Activated T-cell treated with anti-CD3 and anti-CD28 coated beads, Interleukin-2, amount 50 U/mL, for 72 hours (primary cell): ENCODE data around the gene F5. TPM values are rescaled to one million over a fixed set of nuclear protein-coding genes. Genes with fewer than 3 reads are reported as not detected.
A peak's percentile ranks its signal among the peaks of the same experiment; 100 is the strongest.

Source experiments
- ATAC-seq, 2 donors: fragments of 150-1000 bp; cut with Tn5 transposase; replicated peaks in 1 of 2; 2 replicates each; pipeline ENCODE4 v1.10.0; 2021; ENCODE audit warnings: moderate library complexity in 2 of 2, mild to moderate bottlenecking in 1 of 2
- DNase-seq, 2 donors: peaks; one replicate each; pipeline ENCODE4 v3.0.0; 2021 to 2022; ENCODE audit warnings: mixed read lengths in 1 of 2
- H3K27ac Mint-ChIP-seq: one replicate; pipeline ENCODE4 v1.8.0; 2022; ENCODE audit warnings: mild to moderate bottlenecking, moderate library complexity, mixed read lengths
- H3K27me3 Mint-ChIP-seq: one replicate; pipeline ENCODE4 v1.8.0; 2022; ENCODE audit warnings: low read depth, mixed read lengths
- H3K36me3 Mint-ChIP-seq, 2 donors: one replicate each; pipeline ENCODE4 v1.8.0; 2022; ENCODE audit warnings: mixed read lengths in 2 of 2, mild to moderate bottlenecking in 1 of 2; ENCODE audit not compliant: insufficient read depth in 2 of 2
- H3K4me1 Mint-ChIP-seq: one replicate; pipeline ENCODE4 v1.8.0; 2022; ENCODE audit warnings: low read depth, mixed read lengths
- H3K4me3 Mint-ChIP-seq, 2 donors: one replicate each; pipeline ENCODE4 v1.8.0; 2022; ENCODE audit warnings: mild to moderate bottlenecking in 2 of 2, mixed read lengths in 2 of 2, moderate library complexity in 2 of 2
- H3K9me3 Mint-ChIP-seq, 2 donors: one replicate each; pipeline ENCODE4 v1.8.0; 2022; ENCODE audit warnings: mixed read lengths in 2 of 2
- total RNA-seq, 2 donors: library from RNA; stranded (reverse); gene quantifications; one replicate each; pipeline ENCODE4 v1.2.3, GENCODE V29; 2022

Gene F5
- total RNA-seq, 2 donors from 2014 or later = 37.4 to 81.5 TPM

- Mint-ChIP-seq H3K4me1 (peaks cover 74% of the 10 kb centered on the region), H3K27ac (peak overlapping the region; percentile 85), H3K9me3 (no peaks in the 10 kb centered on the region)
Measured at GRCh38 chr1:169487133-169487532, 99.1 kb downstream of the F5 start.

GRCh38 chr1:169486281-169487051 lies 99.8 kb downstream of the F5 start:
- peaks cover 69% of the 10 kb centered on the region for H3K4me1 Mint-ChIP-seq
- ATAC-seq (no peak), DNase-seq (no peak)

More at GRCh38 chr1:169487133-169487532, 99.1 kb downstream of the F5 start:
- Mint-ChIP-seq H3K27me3 (peaks cover 7% of the 10 kb centered on the region), H3K4me3 (peak overlapping the region; percentile 89 to 93), H3K36me3 (peaks cover 0 to 4% of the 10 kb centered on the region in 2 donors)
- no peak for ATAC-seq
- DNase-seq = no peak

GRCh38 chr1:169485431-169486280 lies 100.6 kb downstream of the F5 start, which contains the start of gene SLC19A2:
TSS of gene SLC19A2 (minus strand) at chr1:169485944. CDS start at chr1:169485766, 178 bp downstream.
- DNase-seq = peak; percentile 96 to 97

More at GRCh38 chr1:169486281-169487051, 99.8 kb downstream of the F5 start:
- H3K27me3 Mint-ChIP-seq = peaks cover 7% of the 10 kb centered on the region
- H3K4me3 Mint-ChIP-seq = peak overlapping the region; percentile 89 to 93
- H3K27ac Mint-ChIP-seq = peak overlapping the region; percentile 85
- H3K36me3 Mint-ChIP-seq = peaks cover 0 to 4% of the 10 kb centered on the region in 2 donors
- no peaks in the 10 kb centered on the region for H3K9me3 Mint-ChIP-seq

GRCh38 chr1:169484683-169485430 lies 101.4 kb downstream of the F5 start:
- ATAC-seq (peak; percentile 12 to 20), DNase-seq (peak in 1 of 2 donors; percentile 27)

More at GRCh38 chr1:169485431-169486280, 100.6 kb downstream of the F5 start, which contains the start of gene SLC19A2:
- H3K4me1 Mint-ChIP-seq = peaks cover 76% of the 10 kb centered on the region
- no peaks in the 10 kb centered on the region for H3K9me3 Mint-ChIP-seq
- H3K4me3 Mint-ChIP-seq = peak within 1 kb of the TSS; percentile 89 to 93
- H3K27me3 Mint-ChIP-seq = peaks cover 7% of the 10 kb centered on the region
- peak; percentile 97 to 98 for ATAC-seq
- H3K27ac Mint-ChIP-seq = peak within 1 kb of the TSS; percentile 85
- peaks cover 0 to 4% of the 10 kb centered on the region in 2 donors for H3K36me3 Mint-ChIP-seq

GRCh38 chr1:169484101-169484500 lies 102.2 kb downstream of the F5 start:
- ATAC-seq (no peak), DNase-seq (no peak)
- H3K4me1 Mint-ChIP-seq = peaks cover 74% of the 10 kb centered on the region
- H3K27me3 Mint-ChIP-seq = peaks cover 7% of the 10 kb centered on the region
- H3K4me3 Mint-ChIP-seq = peak overlapping the region; percentile 89 to 93
- no peaks in the 10 kb centered on the region for H3K9me3 Mint-ChIP-seq
- peak overlapping the region; percentile 1 for H3K27ac Mint-ChIP-seq
- peaks cover 0 to 4% of the 10 kb centered on the region in 2 donors for H3K36me3 Mint-ChIP-seq

More at GRCh38 chr1:169484683-169485430, 101.4 kb downstream of the F5 start:
- peaks cover 7% of the 10 kb centered on the region for H3K27me3 Mint-ChIP-seq
- H3K4me1 Mint-ChIP-seq = peaks cover 80% of the 10 kb centered on the region
- H3K27ac Mint-ChIP-seq = peak overlapping the region; percentile 43
- H3K9me3 Mint-ChIP-seq = no peaks in the 10 kb centered on the region
- H3K4me3 Mint-ChIP-seq = peak overlapping the region; percentile 89 to 93
- peaks cover 0 to 4% of the 10 kb centered on the region in 2 donors for H3K36me3 Mint-ChIP-seq

GRCh38 chr1:169483500-169483966 lies 102.7 kb downstream of the F5 start:
- DNase-seq = no peak
- ATAC-seq = no peak
- peaks cover 7% of the 10 kb centered on the region for H3K27me3 Mint-ChIP-seq
- H3K36me3 Mint-ChIP-seq = peaks cover 0 to 4% of the 10 kb centered on the region in 2 donors
- peaks cover 68% of the 10 kb centered on the region for H3K4me1 Mint-ChIP-seq
- peak overlapping the region; percentile 89 to 93 for H3K4me3 Mint-ChIP-seq
- no peaks in the 10 kb centered on the region for H3K9me3 Mint-ChIP-seq
- no peak overlapping the region for H3K27ac Mint-ChIP-seq

GRCh38 chr1:169479363-169480066 lies 106.8 kb downstream of the F5 start:
- no peak for ATAC-seq
- Mint-ChIP-seq H3K9me3 (no peaks in the 10 kb centered on the region), H3K36me3 (no peaks in the 10 kb centered on the region), H3K27ac (no peak overlapping the region), H3K27me3 (no peaks in the 10 kb centered on the region), H3K4me3 (no peak overlapping the region), H3K4me1 (peaks cover 42% of the 10 kb centered on the region)
- no peak for DNase-seq

GRCh38 chr1:169478094-169478672 lies 108.1 kb downstream of the F5 start:
- Mint-ChIP-seq H3K9me3 (no peaks in the 10 kb centered on the region), H3K36me3 (no peaks in the 10 kb centered on the region), H3K4me3 (no peak overlapping the region), H3K27me3 (no peaks in the 10 kb centered on the region), H3K4me1 (peaks cover 28% of the 10 kb centered on the region), H3K27ac (no peak overlapping the region)
- no peak for DNase-seq
- ATAC-seq = no peak

- ATAC-seq (no peak), DNase-seq (no peak)
- Mint-ChIP-seq H3K27me3 (no peaks in the 10 kb centered on the region), H3K9me3 (no peaks in the 10 kb centered on the region), H3K27ac (no peak overlapping the region), H3K4me3 (no peak overlapping the region), H3K36me3 (no peaks in the 10 kb centered on the region), H3K4me1 (peaks cover 13% of the 10 kb centered on the region)
Measured at GRCh38 chr1:169475806-169476387, 110.4 kb downstream of the F5 start.

- Mint-ChIP-seq H3K36me3 (no peaks in the 10 kb centered on the region), H3K4me3 (no peak overlapping the region), H3K9me3 (no peaks in the 10 kb centered on the region), H3K4me1 (peaks cover 6% of the 10 kb centered on the region), H3K27me3 (no peaks in the 10 kb centered on the region), H3K27ac (no peak overlapping the region)
- ATAC-seq (no peak), DNase-seq (no peak)
Measured at GRCh38 chr1:169474302-169474995, 111.8 kb downstream of the F5 start.

GRCh38 chr1:169473347-169473746 lies 112.9 kb downstream of the F5 start:
- peaks cover 6% of the 10 kb centered on the region for H3K4me1 Mint-ChIP-seq
- DNase-seq (no peak), ATAC-seq (no peak)
- H3K9me3 Mint-ChIP-seq = no peaks in the 10 kb centered on the region
- no peaks in the 10 kb centered on the region for H3K27me3 Mint-ChIP-seq
- no peak overlapping the region for H3K27ac Mint-ChIP-seq
- no peak overlapping the region for H3K4me3 Mint-ChIP-seq
- H3K36me3 Mint-ChIP-seq = no peaks in the 10 kb centered on the region
